SK-N-SH (cell line): ENCODE measurements around the gene BRAF. TPM values are rescaled to one million over a fixed set of nuclear protein-coding genes. Genes with fewer than 3 reads are reported as not detected.

Experiments used
- CTCF ChIA-PET: fragments of 300-600, 350-600 bp; formaldehyde crosslinking; extraction: SDS; loops from one replicate; lab custom pipeline; 2021; lab: Yijun Ruan, JAX
- POLR2A ChIA-PET: fragments of 350-600 bp; sonication (Branson Sonifier 250); formaldehyde crosslinking; extraction: SDS; loops from one replicate; lab custom pipeline; 2020; ENCODE audit warnings: antibody characterized with exemption, inconsistent platforms; lab: Yijun Ruan, JAX
- DNase-seq: peaks from one replicate; pipeline ENCODE4 v3.0.0; 2012
- H2AFZ ChIP-seq: fragments of 200-600 bp; sonication (generic); 2 replicates; pipeline ENCODE4 v1.8.1; 2016; ENCODE audit warnings: antibody characterized with exemption, mild to moderate bottlenecking, low read depth
- H3F3A ChIP-seq: fragments of 200-600 bp; sonication (generic); replicated peaks from 2 replicates; pipeline ENCODE3; 2016; ENCODE audit warnings: antibody characterized with exemption, mild to moderate bottlenecking; ENCODE audit not compliant: insufficient read depth
- H3K27ac ChIP-seq, 2 experiments: fragments of 200-500 bp in 1 of 2; fragments of 200-600 bp in 1 of 2; sonication (Bioruptor generic) in 1 of 2; sonication (generic), shearing (Covaris generic) in 1 of 2; 2 replicates each; pipeline versions ENCODE4 v1.5.1 to v1.6.1; 2014 to 2016; ENCODE audit warnings: low read depth in 2 of 2, inconsistent platforms in 1 of 2, low read length in 1 of 2, mild to moderate bottlenecking in 1 of 2, mixed read lengths in 1 of 2
- H3K27me3 ChIP-seq: fragments of 200-600 bp; sonication (generic), shearing (Covaris generic); 2 replicates; pipeline ENCODE4 v1.6.1; 2016; ENCODE audit warnings: mixed run types; ENCODE audit not compliant: insufficient read depth
- H3K36me3 ChIP-seq, 2 experiments: fragments of 200-500 bp in 1 of 2; fragments of 200-600 bp in 1 of 2; sonication (Bioruptor generic) in 1 of 2; sonication (generic) in 1 of 2; replicated peaks in 1 of 2; 2 replicates each; pipeline versions ENCODE3 to v1.5.1; 2014 to 2016; ENCODE audit warnings: low read length in 1 of 2, mild to moderate bottlenecking in 1 of 2; ENCODE audit not compliant: insufficient read depth in 2 of 2, control insufficient read depth in 1 of 2
- H3K4me1 ChIP-seq, 2 experiments: fragments of 200-500 bp in 1 of 2; fragments of 200-600 bp in 1 of 2; sonication (Bioruptor generic) in 1 of 2; sonication (generic), shearing (Covaris generic) in 1 of 2; 2 replicates each; pipeline versions ENCODE4 v1.5.1 to v1.6.1; 2014 to 2016; ENCODE audit warnings: low read depth in 1 of 2, low read length in 1 of 2, mixed run types in 1 of 2; ENCODE audit not compliant: insufficient read depth in 2 of 2, control insufficient read depth in 1 of 2
- H3K4me2 ChIP-seq: fragments of 200-600 bp; sonication (generic), shearing (Covaris generic); 2 replicates; pipeline ENCODE4 v1.6.1; 2017; ENCODE audit warnings: mixed run types
- H3K4me3 ChIP-seq, 2 experiments: fragments of 200-500 bp in 1 of 2; fragments of 200-600 bp in 1 of 2; sonication (Bioruptor generic) in 1 of 2; sonication (generic), shearing (Covaris generic) in 1 of 2; 2 replicates each; pipeline versions ENCODE4 v1.5.1 to v1.8.1; 2014 to 2016; ENCODE audit warnings: low read depth in 2 of 2, inconsistent platforms in 1 of 2, low read length in 1 of 2, mild to moderate bottlenecking in 1 of 2, mixed read lengths in 1 of 2, moderate library complexity in 1 of 2
- H3K79me2 ChIP-seq: fragments of 200-600 bp; sonication (generic); 2 replicates; pipeline ENCODE4 v1.8.1; 2017; ENCODE audit warnings: mild to moderate bottlenecking; ENCODE audit not compliant: insufficient read depth
- H3K9ac ChIP-seq: fragments of 200-600 bp; sonication (generic); 2 replicates; pipeline ENCODE4 v1.6.1; 2017; ENCODE audit warnings: mixed run types
- H3K9me2 ChIP-seq: fragments of 200-600 bp; sonication (generic); 2 replicates; pipeline ENCODE4 v1.6.1; 2017; ENCODE audit warnings: mixed run types
- H3K9me3 ChIP-seq: fragments of 200-600 bp; sonication (generic); 2 replicates; pipeline ENCODE4 v1.6.1; 2017; ENCODE audit warnings: mixed run types, mild to moderate bottlenecking, moderate library complexity
- H4K20me1 ChIP-seq: fragments of 200-600 bp; sonication (generic); 2 replicates; pipeline ENCODE4 v1.6.1; 2017; ENCODE audit warnings: mild to moderate bottlenecking, mixed run types; ENCODE audit not compliant: insufficient read depth
- CHD2 ChIP-seq: fragments of 150-350 bp; IDR thresholded peaks from 2 replicates; pipeline ENCODE4 v1.6.1; 2018; ENCODE audit warnings: low read length; ENCODE audit not compliant: partially characterized antibody
- ELF1 ChIP-seq: IDR thresholded peaks from 2 replicates; pipeline ENCODE4 v1.4.0; 2012
- EP300 ChIP-seq, 2 experiments: IDR thresholded peaks; 2 replicates each; pipeline versions ENCODE4 v1.4.0 to v1.6.1; 2012; ENCODE audit warnings: borderline replicate concordance in 1 of 2, low read depth in 1 of 2, low read length in 1 of 2
- EZH2phosphoT487 ChIP-seq: fragments of 200-600 bp; sonication (generic); IDR thresholded peaks from 2 replicates; pipeline ENCODE4 v1.6.1; 2017; ENCODE audit warnings: low read depth, mixed run types, mild to moderate bottlenecking, antibody characterized with exemption, moderate library complexity, borderline replicate concordance
- FOXJ3 ChIP-seq: sonication (generic); formaldehyde crosslinking; IDR thresholded peaks from 2 replicates; pipeline ENCODE4 v1.5.1; 2020; ENCODE audit warnings: mild to moderate bottlenecking, missing genetic modification reagents
- FOXM1 ChIP-seq: IDR thresholded peaks from 2 replicates; pipeline ENCODE4 v1.4.0; 2012; ENCODE audit warnings: low read depth, mild to moderate bottlenecking
- GATA2 ChIP-seq: sonication (generic); formaldehyde crosslinking; IDR thresholded peaks from 2 replicates; pipeline ENCODE4 v1.5.0; 2020; ENCODE audit warnings: mild to moderate bottlenecking, missing genetic modification reagents
- IRF3 ChIP-seq: fragments of 150-350 bp; IDR thresholded peaks from 2 replicates; pipeline ENCODE4 v1.6.1; 2016; ENCODE audit warnings: mild to moderate bottlenecking, low read depth, low read length
- MEF2A ChIP-seq: IDR thresholded peaks from 2 replicates; pipeline ENCODE4 v1.4.0; 2012; ENCODE audit warnings: low read depth, borderline replicate concordance
- MXI1 ChIP-seq: IDR thresholded peaks from 2 replicates; pipeline ENCODE4 v1.6.1; 2012; ENCODE audit warnings: mild to moderate bottlenecking, low read depth, low read length, improper control_type of control experiment
- NRF1 ChIP-seq: IDR thresholded peaks from 2 replicates; pipeline ENCODE4 v1.6.1; 2012; ENCODE audit warnings: low read depth, mild to moderate bottlenecking, low read length
- RCOR1 ChIP-seq: fragments of 150-350 bp; IDR thresholded peaks from 2 replicates; pipeline ENCODE4 v1.6.1; 2017; ENCODE audit warnings: antibody characterized with exemption, low read length
- REST ChIP-seq: IDR thresholded peaks from 2 replicates; pipeline ENCODE4 v1.6.1; 2012; ENCODE audit warnings: mild to moderate bottlenecking, low read depth, low read length, moderate library complexity
- RXRA ChIP-seq: IDR thresholded peaks from 2 replicates; pipeline ENCODE4 v1.4.0; 2012; ENCODE audit warnings: low read depth, mild to moderate bottlenecking, borderline replicate concordance
- SIN3A ChIP-seq: IDR thresholded peaks from 2 replicates; pipeline ENCODE4 v1.6.1; 2012; ENCODE audit warnings: low read depth, mild to moderate bottlenecking, low read length, moderate library complexity, borderline replicate concordance
- SMC3 ChIP-seq: IDR thresholded peaks from 2 replicates; pipeline ENCODE4 v1.6.1; 2012; ENCODE audit warnings: low read depth, low read length, improper control_type of control experiment
- TAF1 ChIP-seq: IDR thresholded peaks from 2 replicates; pipeline ENCODE4 v1.6.1; 2012; ENCODE audit warnings: low read depth, mild to moderate bottlenecking, low read length, moderate library complexity, borderline replicate concordance
- TEAD4 ChIP-seq: IDR thresholded peaks from 2 replicates; pipeline ENCODE4 v1.4.0; 2012; ENCODE audit warnings: mild to moderate bottlenecking, borderline replicate concordance; ENCODE audit not compliant: insufficient read depth
- USF2 ChIP-seq: fragments of 150-350 bp; IDR thresholded peaks from 2 replicates; pipeline ENCODE4 v1.6.1; 2017; ENCODE audit warnings: antibody characterized with exemption, low read length, low read depth, borderline replicate concordance
- WGBS: methylation state at CpG from one replicate; pipeline ENCODE4 v1.1.6; 2017; ENCODE audit warnings: low lambda C conversion rate; 5-methylcytosine and 5-hydroxymethylcytosine counted together
- polyA plus RNA-seq, 3 experiments: library from polyadenylated mRNA; depleted of rRNA; stranded (reverse); fragments of >200 nt; gene quantifications; 2 replicates each; pipeline ENCODE4 v1.2.3, GENCODE V29; 2012
- TF ChIP-seq, protein P1 (sequence below): IDR thresholded peaks from 2 replicates; pipeline ENCODE4; 2012
- TF ChIP-seq, protein P2 (sequence below): IDR thresholded peaks from 2 replicates; pipeline ENCODE4 v1.4.0; 2012; ENCODE audit warnings: low read depth

BRAF gene
- polyA plus RNA-seq, 1 of the 3 experiments (the other 2 are of a cell fraction) = 5.2 TPM

GRCh38 chr7:140889645-140890044 is 35.1 kb downstream of the BRAF start:
- Histone ChIP-seq H3K4me3 (no peak overlapping the region), H3K4me2 (no peak overlapping the region), H2AFZ (no peak overlapping the region), H3K4me1 (peaks cover 0 to 3% of the 10 kb centered on the region in 2 experiments; a peak in 1 of 4 replicates), H3K79me2 (peaks cover 95% of the 10 kb centered on the region), H3K27ac (no peak overlapping the region), H3F3A (no peaks in the 10 kb centered on the region)
- POLR2A ChIA-PET = no interaction called here
- DNase-seq = no peak
- no peak for TF ChIP-seq SMC3
- TF ChIP-seq IRF3 = no peak
- no peak for TF ChIP-seq CHD2
- no peak for TF ChIP-seq TEAD4
- no peak for TF ChIP-seq RXRA
- TF ChIP-seq SIN3A = no peak
- no peak for TF ChIP-seq FOXM1
- TF ChIP-seq MEF2A = no peak
- TF ChIP-seq, protein P1, sequence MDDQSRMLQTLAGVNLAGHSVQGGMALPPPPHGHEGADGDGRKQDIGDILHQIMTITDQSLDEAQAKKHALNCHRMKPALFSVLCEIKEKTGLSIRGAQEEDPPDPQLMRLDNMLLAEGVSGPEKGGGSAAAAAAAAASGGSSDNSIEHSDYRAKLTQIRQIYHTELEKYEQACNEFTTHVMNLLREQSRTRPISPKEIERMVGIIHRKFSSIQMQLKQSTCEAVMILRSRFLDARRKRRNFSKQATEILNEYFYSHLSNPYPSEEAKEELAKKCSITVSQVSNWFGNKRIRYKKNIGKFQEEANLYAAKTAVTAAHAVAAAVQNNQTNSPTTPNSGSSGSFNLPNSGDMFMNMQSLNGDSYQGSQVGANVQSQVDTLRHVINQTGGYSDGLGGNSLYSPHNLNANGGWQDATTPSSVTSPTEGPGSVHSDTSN = no peak
- TF ChIP-seq EP300 (IDR thresholded peaks at IDR 0.05; ENCODE audit: borderline replicate concordance in 1 of 2, low read depth in 1 of 2, low read length in 1 of 2) = no peak
- TF ChIP-seq ELF1 = no peak
- TF ChIP-seq GATA2 (CRISPR knock-in tag) = no peak
- no peak for TF ChIP-seq FOXJ3 (CRISPR knock-in tag)
- TF ChIP-seq, protein P2, sequence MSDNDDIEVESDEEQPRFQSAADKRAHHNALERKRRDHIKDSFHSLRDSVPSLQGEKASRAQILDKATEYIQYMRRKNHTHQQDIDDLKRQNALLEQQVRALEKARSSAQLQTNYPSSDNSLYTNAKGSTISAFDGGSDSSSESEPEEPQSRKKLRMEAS = no peak
- TF ChIP-seq NRF1 = no peak
- no peak for TF ChIP-seq EZH2phosphoT487
- TF ChIP-seq, all 33 proteins: peak for 0
- CTCF ChIA-PET = interaction anchor here (0.6 to 3.2 kb wide), 8 partner anchors 9 to 1220 kb away, joined by 3 to 9 read pairs (median 3); no protein-coding TSS in a partner anchor
- Histone ChIP-seq H3K36me3 (no peaks in the 10 kb centered on the region), H3K9me2 (no peaks in the 10 kb centered on the region), H4K20me1 (peaks cover 89% of the 10 kb centered on the region), H3K27me3 (no peaks in the 10 kb centered on the region), H3K9ac (no peak overlapping the region), H3K9me3 (no peaks in the 10 kb centered on the region)
- 89% methylated on average over 1 of the region's 1 CpG for WGBS

- Histone ChIP-seq H3K36me3 (no peaks in the 10 kb centered on the region), H3K4me3 (no peak overlapping the region), H3F3A (no peaks in the 10 kb centered on the region), H3K4me2 (no peak overlapping the region), H3K79me2 (peaks cover 95% of the 10 kb centered on the region), H3K9ac (no peak overlapping the region), H3K9me2 (no peaks in the 10 kb centered on the region), H3K9me3 (no peaks in the 10 kb centered on the region), H3K4me1 (peaks cover 0 to 3% of the 10 kb centered on the region in 2 experiments; a peak in 1 of 4 replicates), H3K27me3 (no peaks in the 10 kb centered on the region), H4K20me1 (peaks cover 84% of the 10 kb centered on the region), H3K27ac (no peak overlapping the region), H2AFZ (no peak overlapping the region)
- ChIA-PET POLR2A (no interaction called here), CTCF (interaction anchor here (0.6 to 3.2 kb wide), 7 partner anchors 10 to 1219 kb away, joined by 3 to 9 read pairs (median 3); no protein-coding TSS in a partner anchor)
- DNase-seq = no peak
- 93% methylated on average over 1 of the region's 1 CpG for WGBS
- TF ChIP-seq REST (no peak), RCOR1 (no peak), TAF1 (no peak), USF2 (no peak), MXI1 (no peak), RXRA (no peak)
Observed at GRCh38 chr7:140889150-140889549, 35.6 kb downstream of the BRAF start.
